Activated CD4-positive, alpha-beta T cell treated with anti-CD3 and anti-CD28 coated beads, Interleukin-2, amount 10 ng/mL, durations not matched to agents 7 days and 5 days (primary cell): Measurements from ENCODE around the gene KRTAP5-11. TPM values are rescaled to one million over a fixed set of nuclear protein-coding genes. Genes with fewer than 3 reads are reported as not detected.
"Not testable (repeated sequence)": the region's sequence is repeated elsewhere in the genome, so short reads cannot be mapped to it uniquely, and the experiment has no call there.

ENCODE experiments used
- CTCF ChIA-PET: fragments of 350-600 bp; sonication (Branson Sonifier 250); formaldehyde crosslinking; loops from one replicate; lab custom pipeline; 2021; ENCODE audit warnings: antibody characterized with exemption; lab: Charles Lee
- POLR2A ChIA-PET: fragments of 350-600 bp; sonication (Branson Sonifier 250); formaldehyde crosslinking; loops from one replicate; lab custom pipeline; 2021; ENCODE audit warnings: antibody characterized with exemption; lab: Charles Lee
- DNase-seq: peaks from one replicate; pipeline ENCODE4 v3.0.0-alpha.2; 2020
- H3K27ac Mint-ChIP-seq: one replicate; pipeline ENCODE4 v1.8.0; 2021; ENCODE audit warnings: mild to moderate bottlenecking, moderate library complexity, mixed read lengths
- H3K27me3 Mint-ChIP-seq: one replicate; pipeline ENCODE4 v1.8.0; 2021; ENCODE audit warnings: mixed read lengths
- H3K36me3 Mint-ChIP-seq: one replicate; pipeline ENCODE4 v1.8.0; 2021; ENCODE audit warnings: low read depth, mixed read lengths
- H3K4me1 Mint-ChIP-seq: one replicate; pipeline ENCODE4 v1.8.0; 2021; ENCODE audit warnings: mixed read lengths
- H3K4me3 Mint-ChIP-seq: one replicate; pipeline ENCODE4 v1.8.0; 2021; ENCODE audit warnings: mild to moderate bottlenecking, moderate library complexity, mixed read lengths
- H3K9me3 Mint-ChIP-seq: one replicate; pipeline ENCODE4 v1.8.0; 2021; ENCODE audit warnings: mixed read lengths
- total RNA-seq, 2 experiments: library from RNA; stranded (reverse); gene quantifications; one replicate each; pipeline ENCODE4 v1.2.3, GENCODE V29; 2021

The KRTAP5-11 gene
- total RNA-seq, 2 experiments from 2014 or later: not detected

DNA sequence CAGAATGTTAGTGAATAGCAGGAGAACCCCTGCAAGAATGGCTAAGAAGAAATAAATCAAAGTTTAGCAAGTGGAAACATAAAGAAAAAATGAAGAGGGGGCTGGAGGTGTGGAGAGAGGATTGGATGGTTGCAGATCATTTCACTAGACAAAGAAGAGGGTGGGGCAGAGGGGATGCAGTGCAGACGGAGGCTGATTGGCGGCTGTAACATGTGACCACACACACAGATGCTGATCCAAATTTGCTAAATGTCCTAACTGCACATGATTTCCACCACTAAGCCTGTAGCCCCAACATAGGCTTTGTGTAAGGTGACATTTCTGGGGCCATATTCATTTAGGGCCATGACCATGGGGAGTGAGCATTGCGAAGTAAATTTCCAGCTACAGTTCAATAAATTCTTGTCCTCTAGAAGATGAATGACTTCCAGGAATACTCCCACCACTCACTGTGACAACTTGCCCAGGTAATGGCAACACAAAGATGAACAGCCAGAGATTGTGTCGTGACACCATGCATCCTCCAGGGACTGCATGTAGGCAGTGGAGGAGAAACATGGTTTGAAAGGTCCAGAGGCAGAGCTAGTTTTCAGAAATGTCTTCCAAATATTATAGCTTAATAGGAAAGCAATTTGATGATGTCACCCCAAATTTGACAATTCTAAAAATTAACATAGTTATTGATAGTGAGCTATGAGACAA lies 6.8 kb downstream of the KRTAP5-11 start:
- POLR2A ChIA-PET: no interaction called here
- Mint-ChIP-seq H3K27ac (no peak overlapping the region), H3K4me3 (no peak overlapping the region), H3K36me3 (no peaks in the 10 kb centered on the region), H3K4me1 (peaks cover 2% of the 10 kb centered on the region), H3K27me3 (peaks cover 11% of the 10 kb centered on the region), H3K9me3 (no peaks in the 10 kb centered on the region)
- no peak for DNase-seq
- CTCF ChIA-PET: no interaction called here

DNA sequence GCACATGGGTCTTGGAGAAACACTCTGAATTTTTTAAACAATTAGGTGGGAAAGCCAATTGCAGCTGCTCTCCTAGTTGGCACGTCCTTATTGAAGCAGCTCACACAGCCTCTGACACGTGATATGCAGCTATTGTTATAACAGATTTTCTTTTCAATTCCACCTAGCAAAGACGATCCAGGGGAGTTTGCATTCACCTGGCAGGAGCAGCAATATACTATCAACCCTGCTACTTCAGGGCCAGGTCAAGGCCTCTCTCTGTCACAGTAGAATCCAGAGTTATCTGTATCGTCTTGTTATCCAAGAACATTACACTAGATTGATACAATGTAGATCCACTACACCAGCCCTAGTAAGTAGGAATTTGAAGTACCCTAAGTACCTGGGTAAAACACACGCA lies 8.3 kb downstream of the KRTAP5-11 start:
- POLR2A ChIA-PET: no interaction called here
- no peaks in the 10 kb centered on the region for H3K36me3 Mint-ChIP-seq
- no peaks in the 10 kb centered on the region for H3K9me3 Mint-ChIP-seq
- CTCF ChIA-PET: no interaction called here
- H3K4me1 Mint-ChIP-seq: no peaks in the 10 kb centered on the region
- H3K27ac Mint-ChIP-seq: no peak overlapping the region
- H3K4me3 Mint-ChIP-seq: no peak overlapping the region
- H3K27me3 Mint-ChIP-seq: peaks cover 5% of the 10 kb centered on the region
- no peak for DNase-seq

DNA sequence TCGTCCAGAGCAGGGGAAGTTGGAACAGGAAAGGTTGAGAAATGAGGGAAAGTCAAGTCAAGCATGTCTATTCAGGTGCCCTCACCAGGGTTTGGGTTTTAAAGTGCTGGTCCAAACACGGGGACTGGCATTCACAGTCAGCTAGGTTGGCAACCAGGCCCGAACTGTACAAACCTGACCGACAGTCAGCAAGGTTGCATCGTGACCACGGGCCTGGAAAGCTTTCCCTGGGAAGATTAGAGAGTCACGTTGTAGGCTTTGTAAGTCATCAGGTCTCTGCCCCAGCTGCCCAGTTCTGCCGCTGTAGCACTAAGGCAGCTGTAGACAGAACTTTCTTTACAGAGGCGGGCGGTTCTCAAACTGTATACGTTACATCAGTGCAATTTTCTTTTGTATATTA lies 9.9 kb downstream of the KRTAP5-11 start:
- H3K9me3 Mint-ChIP-seq: no peaks in the 10 kb centered on the region
- peaks cover 5% of the 10 kb centered on the region for H3K27me3 Mint-ChIP-seq
- no peaks in the 10 kb centered on the region for H3K36me3 Mint-ChIP-seq
- CTCF ChIA-PET: no interaction called here
- H3K27ac Mint-ChIP-seq: no peak overlapping the region
- H3K4me1 Mint-ChIP-seq: no peaks in the 10 kb centered on the region
- POLR2A ChIA-PET: no interaction called here
- no peak overlapping the region for H3K4me3 Mint-ChIP-seq
- no peak for DNase-seq

DNA sequence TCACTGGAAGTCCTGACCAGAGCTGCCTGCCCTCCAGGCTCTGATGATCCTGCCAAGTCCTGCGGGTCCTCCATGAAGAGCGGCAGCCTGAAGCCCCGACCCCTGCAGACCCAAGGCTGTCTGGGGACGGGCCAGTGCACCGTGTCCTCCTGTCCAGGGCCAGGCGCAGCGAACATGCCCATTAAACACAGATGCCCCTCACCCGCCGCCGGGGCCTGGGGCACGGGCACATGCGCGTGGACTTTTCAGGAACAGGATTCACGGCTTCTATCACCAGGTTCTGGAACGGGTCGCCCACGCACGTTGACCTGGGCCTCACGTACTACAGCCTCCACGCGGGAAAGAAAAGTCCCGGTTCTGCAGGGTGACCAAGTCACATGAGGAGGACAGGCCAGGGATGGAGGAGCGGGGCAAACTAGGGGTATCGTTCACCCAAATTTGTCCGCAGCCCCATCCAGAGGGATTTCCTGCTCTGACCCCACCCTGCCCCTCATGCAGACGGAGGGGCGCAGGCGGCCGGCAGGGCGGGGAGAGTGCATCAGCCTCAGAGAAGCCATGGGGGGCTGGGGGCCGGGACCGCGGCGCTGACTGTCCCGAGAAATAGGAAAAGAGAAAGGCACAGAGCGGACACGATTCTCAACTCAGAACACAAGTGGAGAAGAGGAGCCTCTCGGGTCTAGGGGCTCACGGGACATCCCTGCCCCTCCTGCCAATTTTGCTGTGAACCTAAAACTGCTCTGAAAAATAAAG lies 11.4 kb downstream of the KRTAP5-11 start:
- H3K27me3 Mint-ChIP-seq, H3K4me3 Mint-ChIP-seq, H3K4me1 Mint-ChIP-seq, CTCF ChIA-PET, POLR2A ChIA-PET, H3K9me3 Mint-ChIP-seq, DNase-seq, H3K27ac Mint-ChIP-seq, H3K36me3 Mint-ChIP-seq: not testable (repeated sequence)

DNA sequence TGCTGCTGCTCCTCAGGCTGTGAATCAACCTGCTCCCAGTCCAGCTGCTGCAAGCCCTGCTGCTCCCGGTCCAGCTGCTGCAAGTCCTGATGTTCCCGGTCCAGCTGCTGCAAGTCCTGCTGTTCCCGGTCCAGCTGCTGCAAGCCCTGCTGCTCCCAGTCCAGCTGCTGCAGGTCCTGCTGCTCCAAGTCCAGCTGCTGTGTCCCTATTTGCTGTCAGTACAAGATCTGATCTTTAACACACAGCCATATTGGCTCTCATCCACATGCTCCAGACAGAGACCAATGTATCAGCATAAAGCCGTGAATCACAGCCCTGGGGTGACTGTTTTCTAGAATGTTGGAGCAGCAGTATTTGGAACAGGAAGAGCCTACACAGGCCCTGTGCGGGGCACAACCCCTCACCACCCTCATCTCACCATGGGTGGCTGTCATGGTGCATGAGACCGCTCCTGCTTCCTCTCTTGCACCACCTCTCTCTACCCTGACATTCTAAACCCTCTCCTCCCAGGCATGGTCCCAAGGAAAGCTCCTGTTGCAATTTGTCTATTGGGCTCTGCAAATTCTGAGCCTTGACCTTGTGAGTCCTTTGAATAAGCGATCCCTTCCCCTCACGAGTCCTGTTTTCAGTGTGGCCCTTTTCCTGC lies 13.8 kb downstream of the KRTAP5-11 start:
- H3K27ac Mint-ChIP-seq: no peak overlapping the region
- ChIA-PET CTCF (no interaction called here), POLR2A (no interaction called here)
- H3K27me3 Mint-ChIP-seq: peaks cover 5% of the 10 kb centered on the region
- H3K4me1 Mint-ChIP-seq: no peaks in the 10 kb centered on the region
- H3K9me3 Mint-ChIP-seq: no peaks in the 10 kb centered on the region
- H3K36me3 Mint-ChIP-seq: no peaks in the 10 kb centered on the region
- DNase-seq: no peak
- H3K4me3 Mint-ChIP-seq: no peak overlapping the region

DNA sequence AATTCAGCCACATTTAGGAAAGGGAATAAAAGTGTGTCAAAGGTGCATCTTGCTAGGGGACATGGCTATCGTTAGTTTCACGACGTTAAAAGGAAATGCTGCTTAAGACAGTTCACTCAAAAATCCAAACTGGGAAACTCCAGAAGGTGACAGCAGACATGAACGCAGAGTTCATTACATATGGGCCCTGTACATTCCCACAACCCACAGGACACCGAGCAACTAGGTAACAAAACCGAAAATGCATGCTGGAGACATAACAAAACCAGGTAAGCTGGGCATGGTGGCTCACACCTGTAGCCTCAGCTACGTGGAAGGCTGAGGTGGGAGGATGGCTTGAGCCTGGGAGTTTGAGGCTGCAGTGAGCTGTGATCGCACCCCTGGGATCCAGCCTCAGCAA lies 15.0 kb downstream of the KRTAP5-11 start:
- DNase-seq, H3K36me3 Mint-ChIP-seq, H3K9me3 Mint-ChIP-seq, H3K27ac Mint-ChIP-seq, H3K4me1 Mint-ChIP-seq, H3K4me3 Mint-ChIP-seq, POLR2A ChIA-PET, CTCF ChIA-PET: not testable (repeated sequence)
- peaks cover 13% of the 10 kb centered on the region for H3K27me3 Mint-ChIP-seq

DNA sequence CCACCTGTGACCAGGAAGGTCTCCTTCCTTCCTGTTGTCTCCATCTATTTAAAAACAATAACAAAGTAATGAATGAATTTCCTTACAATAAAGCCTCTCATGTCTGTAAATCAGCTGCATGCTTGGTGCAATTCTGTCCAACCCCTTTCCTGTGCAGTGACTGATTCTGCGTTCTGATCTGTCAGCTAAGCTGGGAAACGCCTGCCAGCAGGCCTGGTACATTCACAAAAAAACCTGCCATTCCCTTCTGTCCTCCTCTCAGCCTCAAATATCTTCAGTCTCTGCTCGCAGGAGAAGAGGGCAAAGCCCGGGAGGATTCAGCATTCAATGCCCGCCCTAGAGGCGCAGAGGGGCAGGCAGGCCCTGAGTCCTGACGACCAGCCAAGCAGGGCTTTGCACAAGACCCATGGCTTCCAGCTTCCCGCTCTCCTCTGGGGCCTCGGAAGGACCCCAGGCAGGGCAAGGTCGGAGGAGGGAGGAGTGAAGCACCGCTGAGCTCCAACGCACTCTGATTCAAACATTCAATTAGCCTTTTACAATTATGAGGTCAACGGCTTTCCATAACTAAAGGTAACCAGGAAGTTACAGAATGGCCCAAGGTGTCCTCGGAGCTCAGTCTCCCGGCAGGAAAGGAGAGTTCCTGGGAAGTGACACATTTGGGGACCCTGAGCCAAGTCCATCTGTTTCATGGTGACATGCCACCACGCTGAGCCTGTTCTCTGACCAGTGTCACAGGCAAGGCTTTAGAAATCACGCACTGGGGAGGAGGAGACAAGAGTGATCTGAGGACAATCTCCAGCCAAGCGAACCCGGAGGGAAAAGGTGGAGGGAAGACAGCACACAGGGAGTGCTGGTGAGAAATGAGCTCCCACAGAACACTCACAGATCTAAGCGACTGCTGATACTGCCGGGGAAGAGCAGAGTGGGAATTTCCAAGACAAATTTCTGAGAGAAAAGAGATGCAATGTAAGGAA lies 15.8 kb downstream of the KRTAP5-11 start:
- H3K4me3 Mint-ChIP-seq, DNase-seq, POLR2A ChIA-PET, H3K4me1 Mint-ChIP-seq, H3K9me3 Mint-ChIP-seq, H3K36me3 Mint-ChIP-seq, H3K27ac Mint-ChIP-seq: not testable (repeated sequence)
- H3K27me3 Mint-ChIP-seq: peaks cover 13% of the 10 kb centered on the region
- CTCF ChIA-PET: interaction anchor here (0.6 kb wide), 1 partner anchor 303 kb away, joined by 3 read pairs; no protein-coding TSS in a partner anchor

DNA sequence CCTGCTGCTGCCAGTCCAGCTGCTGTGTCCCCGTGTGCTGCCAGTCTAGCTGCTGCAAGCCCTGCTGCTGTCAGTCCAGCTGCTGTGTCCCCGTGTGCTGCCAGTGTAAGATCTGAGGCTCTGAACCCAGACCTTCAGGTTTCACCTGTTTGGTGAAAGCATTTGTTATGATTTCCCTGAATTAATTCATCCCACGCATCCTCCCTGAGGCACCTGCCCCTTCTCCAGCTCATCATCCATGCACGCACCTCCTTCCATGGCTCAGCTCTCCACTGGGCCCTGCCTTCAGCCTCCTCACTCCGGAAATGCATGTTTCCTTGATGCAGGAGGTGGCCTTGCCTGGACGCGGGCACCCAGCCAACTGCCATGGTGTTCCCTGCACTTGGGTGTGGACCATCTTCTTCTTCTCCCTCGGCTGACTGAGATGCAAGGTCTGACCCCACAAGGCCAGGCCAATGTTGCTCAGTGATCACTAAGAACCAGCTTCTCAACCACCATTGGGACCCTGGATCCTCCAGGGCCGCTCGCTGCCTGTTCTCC lies 16.5 kb downstream of the KRTAP5-11 start:
- ChIA-PET CTCF (interaction anchor here (0.6 kb wide), 1 partner anchor 302 kb away, joined by 3 read pairs; no protein-coding TSS in a partner anchor), POLR2A (no interaction called here)
- peaks cover 17% of the 10 kb centered on the region for H3K27me3 Mint-ChIP-seq
- no peak overlapping the region for H3K4me3 Mint-ChIP-seq
- no peaks in the 10 kb centered on the region for H3K36me3 Mint-ChIP-seq
- no peak overlapping the region for H3K27ac Mint-ChIP-seq
- H3K4me1 Mint-ChIP-seq: no peaks in the 10 kb centered on the region
- DNase-seq: no peak
- H3K9me3 Mint-ChIP-seq: no peaks in the 10 kb centered on the region

DNA sequence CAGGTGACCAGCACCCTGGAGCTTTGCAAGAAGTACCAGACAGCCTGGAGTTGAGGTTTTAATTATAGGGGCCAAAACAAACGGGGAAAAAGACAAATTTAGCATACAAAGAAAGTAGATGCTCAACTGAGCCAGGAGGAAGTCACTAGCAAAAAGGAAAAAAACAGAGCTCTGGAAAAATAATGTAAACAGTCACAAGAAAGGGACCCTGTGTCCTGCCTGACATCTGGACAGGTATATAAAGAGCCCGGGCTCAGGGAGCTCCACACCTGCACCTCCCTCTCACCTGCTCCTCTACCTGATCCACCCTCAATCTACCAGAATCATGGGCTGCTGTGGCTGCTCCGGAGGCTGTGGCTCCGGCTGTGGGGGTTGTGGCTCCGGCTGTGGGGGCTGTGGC lies 17.4 kb downstream of the KRTAP5-11 start, which contains the start of gene KRTAP5-10:
Gene KRTAP5-10, plus strand, starts transcription at position 301 of the 400 bp plus-strand sequence. Its CDS starts 25 bp downstream, at position 326.
- no peak for DNase-seq
- CTCF ChIA-PET: interaction anchor here (0.6 kb wide), 2 partner anchors 52 to 803 kb away, joined by 4 read pairs; no protein-coding TSS in a partner anchor
- Mint-ChIP-seq H3K36me3 (no peaks in the 10 kb centered on the region), H3K9me3 (no peaks in the 10 kb centered on the region), H3K4me1 (no peaks in the 10 kb centered on the region), H3K4me3 (no peak within 1 kb of the TSS), H3K27ac (no peak within 1 kb of the TSS), H3K27me3 (peaks cover 21% of the 10 kb centered on the region)
- POLR2A ChIA-PET: no interaction called here

DNA sequence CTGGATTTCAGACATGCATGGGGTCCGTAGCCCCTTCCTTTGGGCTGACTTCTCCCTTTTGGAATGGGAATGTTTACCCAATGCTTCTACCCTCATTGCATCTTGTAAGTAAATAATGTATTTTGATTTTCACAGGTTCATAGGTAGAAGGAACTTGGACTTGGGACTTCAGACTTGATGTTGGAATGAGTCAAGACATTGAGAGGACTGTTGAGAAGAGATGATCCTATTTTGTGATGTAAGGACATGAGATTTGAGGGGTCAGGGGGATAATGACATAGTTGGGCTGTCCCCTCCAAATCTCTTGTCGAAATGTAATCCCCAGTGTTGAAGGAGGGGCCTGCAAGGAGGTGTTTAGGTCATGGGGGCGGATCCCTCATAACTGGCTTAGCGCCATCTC lies 18.2 kb downstream of the KRTAP5-11 start:
- H3K27me3 Mint-ChIP-seq: peaks cover 21% of the 10 kb centered on the region
- H3K4me3 Mint-ChIP-seq: no peak overlapping the region
- H3K9me3 Mint-ChIP-seq: no peaks in the 10 kb centered on the region
- POLR2A ChIA-PET: no interaction called here
- H3K27ac Mint-ChIP-seq: no peak overlapping the region
- no peaks in the 10 kb centered on the region for H3K36me3 Mint-ChIP-seq
- H3K4me1 Mint-ChIP-seq: no peaks in the 10 kb centered on the region
- CTCF ChIA-PET: interaction anchor here (0.6 kb wide), 1 partner anchor 802 kb away, joined by 4 read pairs; no protein-coding TSS in a partner anchor
- DNase-seq: no peak

DNA sequence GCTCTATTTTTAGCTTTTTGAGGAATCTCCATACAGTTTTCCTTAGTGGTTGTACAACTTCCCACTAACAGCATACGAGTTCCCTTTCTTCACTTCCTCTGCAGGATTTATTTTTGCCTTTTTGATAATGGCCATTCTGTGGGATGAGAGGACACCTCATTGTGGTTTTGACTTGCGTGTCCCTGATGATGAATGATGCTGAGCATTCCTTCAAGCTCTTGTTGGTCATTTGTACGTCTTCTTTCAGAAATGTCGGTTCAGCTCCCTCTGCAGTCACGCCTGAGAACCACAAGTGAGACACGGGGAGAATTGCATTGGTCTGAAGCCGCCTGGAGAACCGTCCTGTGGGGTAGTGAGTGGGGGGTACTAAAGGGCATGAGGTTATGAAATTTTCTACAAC lies 19.3 kb downstream of the KRTAP5-11 start:
- H3K36me3 Mint-ChIP-seq: no peaks in the 10 kb centered on the region
- H3K27ac Mint-ChIP-seq: no peak overlapping the region
- H3K4me1 Mint-ChIP-seq: no peaks in the 10 kb centered on the region
- H3K27me3 Mint-ChIP-seq: peaks cover 24% of the 10 kb centered on the region
- DNase-seq: no peak
- no peaks in the 10 kb centered on the region for H3K9me3 Mint-ChIP-seq
- no peak overlapping the region for H3K4me3 Mint-ChIP-seq
- ChIA-PET POLR2A (no interaction called here), CTCF (no interaction called here)

DNA sequence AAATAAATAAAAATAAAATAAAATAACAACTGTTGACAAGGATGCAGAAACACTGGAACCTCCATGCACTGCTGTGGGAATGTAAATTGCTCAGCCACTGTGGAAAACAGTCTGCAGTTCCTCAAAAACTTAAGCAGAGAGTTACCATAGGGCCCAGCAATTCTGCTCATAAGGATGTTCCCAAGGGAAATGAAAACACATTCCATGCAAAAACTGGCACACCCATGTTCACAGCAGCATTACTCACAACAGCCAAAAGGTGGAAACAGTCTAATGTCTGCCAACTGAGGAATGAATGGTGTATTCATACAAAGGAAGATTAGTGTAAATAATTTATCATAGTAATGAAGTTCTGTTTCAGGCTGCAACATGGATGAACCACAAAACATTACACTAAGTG lies 20.6 kb downstream of the KRTAP5-11 start:
- no peak for DNase-seq
- Mint-ChIP-seq H3K36me3 (no peaks in the 10 kb centered on the region), H3K4me1 (no peaks in the 10 kb centered on the region), H3K27ac (no peak overlapping the region), H3K4me3 (no peak overlapping the region), H3K27me3 (peaks cover 30% of the 10 kb centered on the region), H3K9me3 (no peaks in the 10 kb centered on the region)
- ChIA-PET POLR2A (no interaction called here), CTCF (no interaction called here)
